ENCODE results near the gene LRRC41. TPM values are rescaled to one million over a fixed set of nuclear protein-coding genes. Genes with fewer than 3 reads are reported as not detected.

The LRRC41 gene
- total RNA-seq, 1 donor from 2014 or later, result 104 TPM

DNA sequence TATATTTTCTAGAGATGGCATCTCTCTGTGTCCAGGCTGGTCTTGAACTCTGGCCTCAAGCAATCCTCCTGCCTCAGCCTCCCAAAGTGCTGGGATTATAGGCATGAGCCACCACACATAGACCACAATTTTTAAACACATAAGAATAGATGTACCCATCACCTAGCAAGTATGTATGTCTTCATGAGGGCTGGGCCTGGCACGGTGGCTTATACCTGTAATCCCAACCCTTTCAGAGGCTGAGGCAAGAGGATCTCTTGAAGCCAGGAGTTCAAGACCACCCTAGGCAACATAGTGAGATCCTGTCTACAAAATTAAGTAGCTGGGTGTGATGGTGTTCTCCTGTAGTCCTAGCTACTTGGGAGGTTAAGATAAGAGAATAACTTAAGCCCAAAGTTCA is 13.9 kb upstream of the LRRC41 start:
- no peak for DNase-seq (ENCODE audit: low read depth)
- TF ChIP-seq, protein P1, sequence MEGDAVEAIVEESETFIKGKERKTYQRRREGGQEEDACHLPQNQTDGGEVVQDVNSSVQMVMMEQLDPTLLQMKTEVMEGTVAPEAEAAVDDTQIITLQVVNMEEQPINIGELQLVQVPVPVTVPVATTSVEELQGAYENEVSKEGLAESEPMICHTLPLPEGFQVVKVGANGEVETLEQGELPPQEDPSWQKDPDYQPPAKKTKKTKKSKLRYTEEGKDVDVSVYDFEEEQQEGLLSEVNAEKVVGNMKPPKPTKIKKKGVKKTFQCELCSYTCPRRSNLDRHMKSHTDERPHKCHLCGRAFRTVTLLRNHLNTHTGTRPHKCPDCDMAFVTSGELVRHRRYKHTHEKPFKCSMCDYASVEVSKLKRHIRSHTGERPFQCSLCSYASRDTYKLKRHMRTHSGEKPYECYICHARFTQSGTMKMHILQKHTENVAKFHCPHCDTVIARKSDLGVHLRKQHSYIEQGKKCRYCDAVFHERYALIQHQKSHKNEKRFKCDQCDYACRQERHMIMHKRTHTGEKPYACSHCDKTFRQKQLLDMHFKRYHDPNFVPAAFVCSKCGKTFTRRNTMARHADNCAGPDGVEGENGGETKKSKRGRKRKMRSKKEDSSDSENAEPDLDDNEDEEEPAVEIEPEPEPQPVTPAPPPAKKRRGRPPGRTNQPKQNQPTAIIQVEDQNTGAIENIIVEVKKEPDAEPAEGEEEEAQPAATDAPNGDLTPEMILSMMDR (conservative IDR thresholded peaks at IDR 0.05; ENCODE audit: low read depth, low read length), result no peak
- H3K4me3 ChIP-seq (ENCODE audit: low read depth, low read length), result no peak overlapping the region

DNA sequence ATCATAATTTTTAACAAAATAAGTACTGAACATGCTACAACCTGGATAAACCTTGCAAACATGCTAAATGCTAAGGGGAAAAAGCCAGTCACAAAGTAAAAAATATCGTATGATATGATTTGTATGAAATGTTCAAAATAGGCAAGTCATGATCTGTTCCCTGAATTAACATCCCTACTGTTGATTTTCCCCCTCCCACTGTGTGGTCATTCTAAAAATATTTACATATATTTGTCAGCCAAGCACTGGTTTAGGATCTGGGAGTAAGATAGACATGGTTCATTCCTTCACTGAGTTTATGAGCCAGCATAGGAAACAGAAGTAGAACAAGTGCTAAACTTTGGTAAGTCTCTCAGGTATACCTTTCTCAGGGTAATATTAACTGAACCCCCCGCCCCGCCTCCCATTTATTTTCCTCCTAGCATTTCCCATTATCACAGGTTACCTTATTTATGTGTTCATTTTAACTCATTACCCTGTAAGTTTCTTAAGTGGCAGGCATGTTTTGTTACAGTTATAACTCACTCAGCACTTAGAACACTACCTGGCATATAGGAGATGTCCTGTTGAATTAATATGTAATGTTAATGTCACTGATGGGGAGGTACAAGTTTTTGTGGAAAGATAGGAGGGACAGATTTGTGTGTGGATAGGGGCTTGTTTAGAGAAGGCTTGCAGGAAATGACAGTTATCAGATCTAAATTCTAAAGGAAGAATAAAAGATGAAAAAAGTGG is 12.4 kb upstream of the LRRC41 start:
- no peak for DNase-seq (ENCODE audit: low read depth)
- H3K4me3 ChIP-seq (ENCODE audit: low read depth, low read length), result no peak overlapping the region
- TF ChIP-seq, protein P1 (conservative IDR thresholded peaks at IDR 0.05; ENCODE audit: low read depth, low read length), result no peak

DNA sequence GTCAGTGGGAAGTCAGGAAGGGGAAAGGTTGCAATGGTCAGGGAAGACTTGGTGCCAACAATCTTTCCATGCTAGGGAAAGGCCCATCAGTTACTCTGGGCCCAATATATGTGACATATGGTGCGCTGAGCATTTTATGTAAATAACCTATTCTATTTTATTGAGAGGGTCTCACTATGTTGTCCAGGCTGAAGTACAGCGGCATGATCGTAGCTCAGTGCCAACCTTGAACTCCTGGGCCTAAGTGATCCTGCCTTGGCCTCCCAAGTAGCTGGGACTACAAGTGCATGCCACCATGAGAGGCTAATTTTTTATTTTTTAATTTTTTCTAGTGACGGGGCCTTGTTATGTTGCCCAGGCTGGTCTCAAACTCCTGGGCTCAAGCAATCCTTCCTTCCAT is 6.9 kb upstream of the LRRC41 start:
- no peak for DNase-seq (ENCODE audit: low read depth)
- H3K4me3 ChIP-seq (ENCODE audit: low read depth, low read length), result no peak overlapping the region
- TF ChIP-seq, protein P1 (conservative IDR thresholded peaks at IDR 0.05; ENCODE audit: low read depth, low read length), result no peak

DNA sequence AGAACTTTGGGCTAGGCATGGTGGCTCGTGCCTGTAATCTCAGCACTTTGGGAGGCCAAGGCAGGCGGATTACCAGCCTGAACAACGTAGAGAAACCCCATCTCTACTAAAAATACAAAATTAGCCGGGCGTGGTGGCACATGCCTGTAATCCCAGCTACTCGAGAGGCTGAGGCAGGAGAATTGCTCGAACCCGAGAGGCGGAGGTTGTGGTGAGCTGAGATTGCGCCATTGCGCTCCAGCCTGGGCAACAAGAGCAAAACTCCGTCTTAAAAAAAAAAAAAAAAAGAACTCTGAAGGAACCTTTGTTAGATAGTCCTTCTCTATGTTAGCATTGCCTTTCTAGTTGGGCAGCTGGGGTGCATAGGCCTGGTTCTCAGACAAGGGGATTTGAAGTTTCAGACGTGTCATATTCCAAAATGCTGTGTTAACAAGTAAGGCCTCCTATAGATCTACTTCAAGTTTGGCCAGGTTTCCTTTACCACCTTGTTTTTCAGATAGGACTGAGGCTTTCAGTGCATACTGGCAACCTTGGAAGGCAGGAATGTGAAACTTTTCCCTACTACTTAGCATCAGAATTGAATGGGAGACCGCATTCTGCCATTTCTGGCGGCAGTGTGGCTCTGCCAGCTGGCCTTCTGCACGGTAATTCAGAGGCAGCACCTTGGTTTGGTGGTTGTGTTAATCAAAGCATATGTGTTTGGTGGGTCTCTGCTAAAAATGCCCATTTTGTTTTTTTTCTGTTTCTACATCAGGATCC is 6.2 kb upstream of the LRRC41 start:
- TF ChIP-seq, protein P1 (conservative IDR thresholded peaks at IDR 0.05; ENCODE audit: low read depth, low read length), result no peak

DNA sequence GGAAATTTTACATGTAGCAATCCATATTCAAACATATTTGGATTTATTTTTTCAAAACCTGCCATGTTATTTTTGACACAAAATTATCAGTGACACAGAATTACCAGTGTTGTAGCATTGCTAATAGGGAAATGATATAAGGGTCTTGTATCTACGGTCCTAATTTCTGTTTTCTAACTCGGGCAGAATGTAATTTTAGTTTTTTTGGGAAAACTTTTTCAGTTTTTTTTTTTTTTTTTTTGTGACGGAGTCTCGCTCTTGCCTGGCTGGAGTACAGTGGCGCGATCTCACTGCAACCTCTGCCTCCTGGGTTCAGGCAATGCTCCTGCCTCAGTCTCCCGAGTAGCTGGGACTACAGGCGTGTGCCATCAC is 2.7 kb upstream of the LRRC41 start:
- peak overlapping the region; percentile 14 for H3K4me3 ChIP-seq (ENCODE audit: low read depth, low read length)
- TF ChIP-seq, protein P1 (conservative IDR thresholded peaks at IDR 0.05; ENCODE audit: low read depth, low read length), result no peak
- DNase-seq (ENCODE audit: low read depth), result no peak

More for the DNA sequence above, 6.2 kb upstream of the LRRC41 start:
- no peak overlapping the region for H3K4me3 ChIP-seq (ENCODE audit: low read depth, low read length)
- DNase-seq (ENCODE audit: low read depth), result no peak

DNA sequence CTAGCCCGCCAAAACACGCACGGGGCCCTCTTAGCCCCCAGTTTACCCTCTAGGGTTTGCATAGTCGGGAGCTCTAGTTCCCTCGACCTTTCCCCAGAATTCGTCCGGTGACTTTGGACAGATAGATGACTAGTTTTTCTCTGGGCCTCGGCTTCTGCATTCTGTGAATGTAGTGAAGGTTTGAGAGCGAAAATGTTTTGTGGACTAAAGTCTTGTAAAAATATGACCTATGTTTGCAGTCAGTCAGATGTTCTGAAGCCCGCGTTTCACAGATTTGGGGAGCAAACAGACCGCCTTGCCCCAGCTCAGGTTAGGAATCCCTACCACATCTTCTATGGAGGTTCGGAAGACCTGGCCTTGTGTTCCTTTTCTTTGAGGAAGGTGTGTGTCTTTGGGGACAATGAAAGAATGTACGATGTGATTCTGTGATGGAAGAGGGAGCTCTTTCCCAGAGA is 483 bp upstream of the LRRC41 start:
- H3K4me3 ChIP-seq (ENCODE audit: low read depth, low read length), result peak overlapping the region; percentile 71
- TF ChIP-seq, protein P1 (conservative IDR thresholded peaks at IDR 0.05; ENCODE audit: low read depth, low read length), result no peak
- no peak for DNase-seq (ENCODE audit: low read depth)
